ENCODE measurements around the gene ATP1B2. TPM values are rescaled to one million over a fixed set of nuclear protein-coding genes. Genes with fewer than 3 reads are reported as not detected.

The ATP1B2 gene
- total and polyA plus RNA-seq, 9 of the 15 experiments (the other 6 are each of a cell fraction or from before 2014, with no cell fraction given): 0.23 to 6.0 (median 0.99) TPM

DNA sequence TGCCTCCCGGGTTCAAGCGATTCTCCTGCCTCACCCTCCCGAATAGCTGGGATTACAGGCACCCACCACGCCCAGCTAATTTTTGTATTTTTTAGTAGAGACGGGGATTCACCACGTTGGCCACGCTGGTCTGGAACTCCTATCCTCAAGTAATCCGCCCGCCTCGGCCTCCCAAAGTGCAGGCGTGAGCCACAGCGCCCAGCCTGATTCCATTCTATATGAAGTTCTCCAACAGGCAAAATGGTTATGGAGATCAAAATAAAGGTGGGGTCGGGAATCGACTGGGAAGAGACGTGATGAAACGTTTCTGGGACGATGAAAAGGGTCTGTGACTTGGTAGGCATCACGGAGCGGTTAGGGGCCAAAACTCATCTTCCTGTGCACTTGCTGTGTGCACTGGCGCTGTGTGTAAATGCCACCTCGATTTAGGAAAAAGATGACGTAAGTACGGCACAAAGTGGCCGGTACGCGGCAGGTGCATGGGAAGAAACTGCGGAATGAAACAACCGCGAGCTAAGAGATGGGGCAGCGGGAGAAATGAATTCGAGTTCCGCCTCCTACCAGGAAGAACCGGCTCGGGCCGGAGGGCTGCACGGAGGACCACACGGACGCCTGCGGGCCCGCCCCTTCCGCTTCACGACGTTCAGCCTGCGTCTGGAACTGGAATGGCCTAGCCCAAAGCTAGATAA, 35.0 kb downstream of the ATP1B2 start (continued):
- TF ChIP-seq, protein P1, sequence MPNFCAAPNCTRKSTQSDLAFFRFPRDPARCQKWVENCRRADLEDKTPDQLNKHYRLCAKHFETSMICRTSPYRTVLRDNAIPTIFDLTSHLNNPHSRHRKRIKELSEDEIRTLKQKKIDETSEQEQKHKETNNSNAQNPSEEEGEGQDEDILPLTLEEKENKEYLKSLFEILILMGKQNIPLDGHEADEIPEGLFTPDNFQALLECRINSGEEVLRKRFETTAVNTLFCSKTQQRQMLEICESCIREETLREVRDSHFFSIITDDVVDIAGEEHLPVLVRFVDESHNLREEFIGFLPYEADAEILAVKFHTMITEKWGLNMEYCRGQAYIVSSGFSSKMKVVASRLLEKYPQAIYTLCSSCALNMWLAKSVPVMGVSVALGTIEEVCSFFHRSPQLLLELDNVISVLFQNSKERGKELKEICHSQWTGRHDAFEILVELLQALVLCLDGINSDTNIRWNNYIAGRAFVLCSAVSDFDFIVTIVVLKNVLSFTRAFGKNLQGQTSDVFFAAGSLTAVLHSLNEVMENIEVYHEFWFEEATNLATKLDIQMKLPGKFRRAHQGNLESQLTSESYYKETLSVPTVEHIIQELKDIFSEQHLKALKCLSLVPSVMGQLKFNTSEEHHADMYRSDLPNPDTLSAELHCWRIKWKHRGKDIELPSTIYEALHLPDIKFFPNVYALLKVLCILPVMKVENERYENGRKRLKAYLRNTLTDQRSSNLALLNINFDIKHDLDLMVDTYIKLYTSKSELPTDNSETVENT (CRISPR knock-in tag; IDR thresholded peaks at IDR 0.05): peak; percentile 28; the same call in 1 of the 2 replicates
- TF ChIP-seq DMBX1 (CRISPR knock-in tag; IDR thresholded peaks at IDR 0.05; ENCODE audit: borderline replicate concordance) (no peak), CBX8 (IDR thresholded peaks at IDR 0.05; ENCODE audit: borderline replicate concordance, extremely low read depth, low read depth, low read length, poor library complexity, severe bottlenecking) (no peak), ZNF121 (CRISPR knock-in tag; conservative IDR thresholded peaks at IDR 0.05) (no peak), PML (IDR thresholded peaks at IDR 0.05; ENCODE audit: low read length) (peak; percentile 34; the same call in 1 of the 2 replicates), PTTG1 (tag; IDR thresholded peaks at IDR 0.05; ENCODE audit: low read depth) (no peak), SRSF1 (IDR thresholded peaks at IDR 0.05; ENCODE audit: low read depth, low read length) (no peak), FOXJ2 (tag; IDR thresholded peaks at IDR 0.05) (no peak), ARID1B (IDR thresholded peaks at IDR 0.05) (no peak), ZNF197 (CRISPR knock-in tag; IDR thresholded peaks at IDR 0.05; ENCODE audit: low read depth) (no peak), EP400 (IDR thresholded peaks at IDR 0.05) (peak; percentile 85; the same call in 1 of the 2 replicates), EZH2 (IDR thresholded peaks at IDR 0.05; ENCODE audit: borderline replicate concordance, low read depth, low read length) (no peak)
- TF ChIP-seq, protein P2, sequence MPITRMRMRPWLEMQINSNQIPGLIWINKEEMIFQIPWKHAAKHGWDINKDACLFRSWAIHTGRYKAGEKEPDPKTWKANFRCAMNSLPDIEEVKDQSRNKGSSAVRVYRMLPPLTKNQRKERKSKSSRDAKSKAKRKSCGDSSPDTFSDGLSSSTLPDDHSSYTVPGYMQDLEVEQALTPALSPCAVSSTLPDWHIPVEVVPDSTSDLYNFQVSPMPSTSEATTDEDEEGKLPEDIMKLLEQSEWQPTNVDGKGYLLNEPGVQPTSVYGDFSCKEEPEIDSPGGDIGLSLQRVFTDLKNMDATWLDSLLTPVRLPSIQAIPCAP (CRISPR knock-in tag; IDR thresholded peaks at IDR 0.05; ENCODE audit: borderline replicate concordance): no peak
- TF ChIP-seq, protein P3, sequence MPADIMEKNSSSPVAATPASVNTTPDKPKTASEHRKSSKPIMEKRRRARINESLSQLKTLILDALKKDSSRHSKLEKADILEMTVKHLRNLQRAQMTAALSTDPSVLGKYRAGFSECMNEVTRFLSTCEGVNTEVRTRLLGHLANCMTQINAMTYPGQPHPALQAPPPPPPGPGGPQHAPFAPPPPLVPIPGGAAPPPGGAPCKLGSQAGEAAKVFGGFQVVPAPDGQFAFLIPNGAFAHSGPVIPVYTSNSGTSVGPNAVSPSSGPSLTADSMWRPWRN (IDR thresholded peaks at IDR 0.05; ENCODE audit: low read depth): 0 out of 2 replicates have a peak, but pooled peaks have one; percentile 8
- TF ChIP-seq, protein P4, sequence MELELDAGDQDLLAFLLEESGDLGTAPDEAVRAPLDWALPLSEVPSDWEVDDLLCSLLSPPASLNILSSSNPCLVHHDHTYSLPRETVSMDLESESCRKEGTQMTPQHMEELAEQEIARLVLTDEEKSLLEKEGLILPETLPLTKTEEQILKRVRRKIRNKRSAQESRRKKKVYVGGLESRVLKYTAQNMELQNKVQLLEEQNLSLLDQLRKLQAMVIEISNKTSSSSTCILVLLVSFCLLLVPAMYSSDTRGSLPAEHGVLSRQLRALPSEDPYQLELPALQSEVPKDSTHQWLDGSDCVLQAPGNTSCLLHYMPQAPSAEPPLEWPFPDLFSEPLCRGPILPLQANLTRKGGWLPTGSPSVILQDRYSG (tag; conservative IDR thresholded peaks at IDR 0.05; ENCODE audit: low read depth): no peak
- TF ChIP-seq, protein P5, sequence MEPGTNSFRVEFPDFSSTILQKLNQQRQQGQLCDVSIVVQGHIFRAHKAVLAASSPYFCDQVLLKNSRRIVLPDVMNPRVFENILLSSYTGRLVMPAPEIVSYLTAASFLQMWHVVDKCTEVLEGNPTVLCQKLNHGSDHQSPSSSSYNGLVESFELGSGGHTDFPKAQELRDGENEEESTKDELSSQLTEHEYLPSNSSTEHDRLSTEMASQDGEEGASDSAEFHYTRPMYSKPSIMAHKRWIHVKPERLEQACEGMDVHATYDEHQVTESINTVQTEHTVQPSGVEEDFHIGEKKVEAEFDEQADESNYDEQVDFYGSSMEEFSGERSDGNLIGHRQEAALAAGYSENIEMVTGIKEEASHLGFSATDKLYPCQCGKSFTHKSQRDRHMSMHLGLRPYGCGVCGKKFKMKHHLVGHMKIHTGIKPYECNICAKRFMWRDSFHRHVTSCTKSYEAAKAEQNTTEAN (CRISPR knock-in tag; IDR thresholded peaks at IDR 0.05): no peak
- TF ChIP-seq, protein P6, sequence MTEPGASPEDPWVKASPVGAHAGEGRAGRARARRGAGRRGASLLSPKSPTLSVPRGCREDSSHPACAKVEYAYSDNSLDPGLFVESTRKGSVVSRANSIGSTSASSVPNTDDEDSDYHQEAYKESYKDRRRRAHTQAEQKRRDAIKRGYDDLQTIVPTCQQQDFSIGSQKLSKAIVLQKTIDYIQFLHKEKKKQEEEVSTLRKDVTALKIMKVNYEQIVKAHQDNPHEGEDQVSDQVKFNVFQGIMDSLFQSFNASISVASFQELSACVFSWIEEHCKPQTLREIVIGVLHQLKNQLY (CRISPR knock-in tag; conservative IDR thresholded peaks at IDR 0.05): no peak
- TF ChIP-seq, protein P7, sequence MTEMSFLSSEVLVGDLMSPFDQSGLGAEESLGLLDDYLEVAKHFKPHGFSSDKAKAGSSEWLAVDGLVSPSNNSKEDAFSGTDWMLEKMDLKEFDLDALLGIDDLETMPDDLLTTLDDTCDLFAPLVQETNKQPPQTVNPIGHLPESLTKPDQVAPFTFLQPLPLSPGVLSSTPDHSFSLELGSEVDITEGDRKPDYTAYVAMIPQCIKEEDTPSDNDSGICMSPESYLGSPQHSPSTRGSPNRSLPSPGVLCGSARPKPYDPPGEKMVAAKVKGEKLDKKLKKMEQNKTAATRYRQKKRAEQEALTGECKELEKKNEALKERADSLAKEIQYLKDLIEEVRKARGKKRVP (CRISPR knock-in tag; IDR thresholded peaks at IDR 0.05): no peak
